GM12891 (cell line): Measurements from ENCODE around the gene C17orf58.

ENCODE experiments used
- POLR2A ChIP-seq: IDR thresholded peaks from 2 replicates; pipeline ENCODE4 v1.6.1; 2011; ENCODE audit warnings: low read depth, low read length, control low read depth
- POLR2AphosphoS5 ChIP-seq: IDR thresholded peaks from 2 replicates; pipeline ENCODE4 v1.6.1; 2011; ENCODE audit warnings: low read depth, low read length, control low read depth
- SPI1 ChIP-seq: IDR thresholded peaks from 2 replicates; pipeline ENCODE4 v1.6.1; 2011; ENCODE audit warnings: low read depth, low read length, control low read depth
- TAF1 ChIP-seq: IDR thresholded peaks from 2 replicates; pipeline ENCODE4 v1.6.1; 2011; ENCODE audit warnings: low read depth, low read length, control low read depth

DNA sequence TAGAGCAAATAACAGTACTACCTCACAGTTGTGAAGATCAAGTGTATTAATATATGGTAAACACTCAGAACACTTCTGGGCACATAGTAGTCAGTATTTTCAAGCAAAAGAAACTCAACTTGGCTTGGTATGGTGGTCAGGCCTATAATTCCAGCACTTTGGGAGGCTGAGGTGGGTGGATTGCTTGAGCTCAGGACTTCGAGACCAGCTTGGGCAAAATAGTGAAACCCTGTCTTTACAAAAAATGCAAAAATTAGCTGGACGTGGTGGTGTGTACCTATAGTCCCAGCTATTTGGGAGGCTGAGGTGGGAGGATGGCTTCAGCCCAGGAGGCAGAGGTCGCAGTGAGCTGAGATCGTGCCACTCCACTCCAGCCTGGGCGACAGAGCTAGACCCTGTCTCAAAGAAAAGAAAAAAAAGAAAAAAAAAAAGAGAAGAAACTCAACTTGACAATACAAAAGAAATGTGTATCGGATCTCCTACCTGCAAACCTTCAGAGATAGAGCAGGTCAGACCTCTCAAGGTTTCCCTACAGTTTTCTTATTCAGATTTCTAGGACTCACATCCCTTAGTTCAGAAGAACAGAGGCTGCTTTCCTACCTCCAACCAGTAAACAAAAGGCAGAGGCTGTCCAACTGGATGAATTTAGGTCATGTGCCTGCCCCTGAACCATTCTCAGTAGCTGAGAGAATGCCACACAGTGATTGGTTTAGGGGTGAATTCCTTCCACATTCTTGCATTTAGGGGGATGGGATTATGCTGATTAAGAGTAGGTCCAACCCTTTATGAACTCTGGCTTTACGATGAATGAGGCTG is 37.6 kb upstream of the C17orf58 start:
- no peak for TF ChIP-seq POLR2A
- no peak for TF ChIP-seq POLR2AphosphoS5
- TF ChIP-seq SPI1: no peak
- TF ChIP-seq TAF1: no peak
